GM12872 (cell line): ENCODE data around the gene MTMR10.

ENCODE experiments used
- TF ChIP-seq, protein P1 (sequence below): IDR thresholded peaks from 3 replicates; pipeline ENCODE4 v1.5.1; 2011; ENCODE audit warnings: low read depth, mild to moderate bottlenecking, low read length, moderate library complexity; ENCODE audit not compliant: insufficient read depth

MTMR10 gene

DNA sequence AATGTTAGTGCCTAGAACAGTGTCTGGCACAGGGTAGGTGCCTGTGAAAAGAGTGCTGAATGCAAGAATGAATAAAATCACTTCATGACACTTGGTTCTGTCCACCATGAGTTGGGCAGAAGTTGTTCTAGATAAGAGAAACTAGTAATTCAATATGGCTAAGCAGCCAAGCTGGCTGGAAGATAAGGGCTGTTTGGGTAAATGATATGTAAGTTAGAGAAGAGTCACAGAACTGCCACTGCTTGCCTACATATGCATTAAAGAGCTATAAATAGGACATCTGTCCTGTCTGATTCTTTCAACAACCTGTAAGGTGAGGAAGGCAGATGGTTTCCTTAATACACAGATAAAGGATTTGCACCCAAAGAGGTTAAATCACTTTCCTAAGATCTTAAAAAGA lies 13.1 kb downstream of the MTMR10 start:
- TF ChIP-seq, protein P1, sequence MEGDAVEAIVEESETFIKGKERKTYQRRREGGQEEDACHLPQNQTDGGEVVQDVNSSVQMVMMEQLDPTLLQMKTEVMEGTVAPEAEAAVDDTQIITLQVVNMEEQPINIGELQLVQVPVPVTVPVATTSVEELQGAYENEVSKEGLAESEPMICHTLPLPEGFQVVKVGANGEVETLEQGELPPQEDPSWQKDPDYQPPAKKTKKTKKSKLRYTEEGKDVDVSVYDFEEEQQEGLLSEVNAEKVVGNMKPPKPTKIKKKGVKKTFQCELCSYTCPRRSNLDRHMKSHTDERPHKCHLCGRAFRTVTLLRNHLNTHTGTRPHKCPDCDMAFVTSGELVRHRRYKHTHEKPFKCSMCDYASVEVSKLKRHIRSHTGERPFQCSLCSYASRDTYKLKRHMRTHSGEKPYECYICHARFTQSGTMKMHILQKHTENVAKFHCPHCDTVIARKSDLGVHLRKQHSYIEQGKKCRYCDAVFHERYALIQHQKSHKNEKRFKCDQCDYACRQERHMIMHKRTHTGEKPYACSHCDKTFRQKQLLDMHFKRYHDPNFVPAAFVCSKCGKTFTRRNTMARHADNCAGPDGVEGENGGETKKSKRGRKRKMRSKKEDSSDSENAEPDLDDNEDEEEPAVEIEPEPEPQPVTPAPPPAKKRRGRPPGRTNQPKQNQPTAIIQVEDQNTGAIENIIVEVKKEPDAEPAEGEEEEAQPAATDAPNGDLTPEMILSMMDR, result no peak

DNA sequence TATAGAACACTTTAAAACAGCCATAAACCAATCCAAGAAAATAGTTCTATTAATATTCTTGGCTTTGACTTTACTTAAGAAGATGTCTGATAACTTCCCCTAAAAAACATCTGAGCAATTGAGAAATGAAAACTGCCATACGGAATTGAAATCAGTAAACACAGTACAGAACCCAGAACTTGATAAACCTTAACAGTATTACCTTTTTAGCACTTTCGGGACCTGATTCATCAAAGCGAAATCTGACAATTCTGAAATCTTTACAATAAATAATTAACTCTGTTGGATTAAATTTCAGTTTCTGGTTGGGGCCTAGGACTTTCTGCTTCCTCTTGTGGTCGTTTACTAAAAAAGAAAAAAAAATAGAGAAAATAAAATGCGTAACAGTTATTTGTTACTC lies 17.3 kb downstream of the MTMR10 start:
- TF ChIP-seq, protein P1, result no peak

DNA sequence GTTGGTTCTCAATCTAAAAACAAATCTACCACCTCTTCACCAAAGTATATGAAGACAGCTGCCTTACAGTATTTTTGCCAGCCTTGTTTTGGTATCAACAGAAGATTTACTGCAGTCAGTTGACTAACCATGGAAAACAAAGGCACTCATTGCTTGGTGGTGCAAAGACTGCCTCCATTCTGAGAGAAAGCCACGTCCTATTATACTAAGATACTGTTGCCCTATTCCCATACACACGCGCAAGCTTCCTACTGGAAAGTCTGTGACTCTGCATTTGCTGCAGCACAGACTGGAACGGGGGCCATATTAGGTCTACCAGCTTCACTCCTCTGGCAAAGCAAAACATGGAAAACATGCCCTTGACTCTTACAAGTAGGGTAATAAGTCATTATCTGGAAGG lies 18.0 kb downstream of the MTMR10 start:
- TF ChIP-seq, protein P1, result no peak

DNA sequence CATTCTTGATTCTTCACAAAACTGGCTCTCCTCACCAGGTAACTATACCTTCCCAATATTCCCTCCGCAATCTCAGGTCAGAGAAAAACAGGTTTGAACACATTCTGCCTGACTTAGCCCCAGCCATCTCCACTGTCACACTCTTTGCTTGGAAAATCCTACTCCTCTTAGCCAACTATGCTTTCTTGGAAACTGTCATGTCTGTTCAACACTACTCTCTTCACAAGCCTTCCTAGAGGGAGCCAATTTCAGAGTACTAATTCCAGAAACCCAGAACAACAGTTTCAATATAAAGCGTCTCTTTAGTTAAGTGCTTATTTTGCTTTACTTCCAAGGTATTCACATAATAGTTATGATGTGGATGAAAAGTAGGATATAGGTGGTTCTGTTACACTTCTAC lies 21.7 kb downstream of the MTMR10 start:
- TF ChIP-seq, protein P1, result no peak

DNA sequence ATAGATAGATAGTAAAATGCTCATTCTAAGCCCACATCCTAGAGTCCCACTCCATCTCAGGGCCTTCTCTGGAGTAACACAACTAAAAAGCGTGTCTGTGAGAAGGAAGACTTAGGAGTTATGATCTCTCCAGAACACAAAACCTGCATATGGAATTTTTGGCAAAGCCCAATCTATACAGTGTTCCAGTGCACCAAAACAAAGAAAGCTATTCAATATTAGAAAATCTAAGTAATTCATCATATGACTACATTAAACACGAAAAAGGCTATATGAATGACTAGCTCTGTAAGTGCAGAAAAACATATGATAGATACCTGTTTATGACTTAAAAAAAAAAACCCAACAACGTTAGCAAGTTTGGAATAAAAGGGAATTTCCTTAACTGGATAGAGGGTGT lies 27.7 kb downstream of the MTMR10 start:
- TF ChIP-seq, protein P1, result no peak

DNA sequence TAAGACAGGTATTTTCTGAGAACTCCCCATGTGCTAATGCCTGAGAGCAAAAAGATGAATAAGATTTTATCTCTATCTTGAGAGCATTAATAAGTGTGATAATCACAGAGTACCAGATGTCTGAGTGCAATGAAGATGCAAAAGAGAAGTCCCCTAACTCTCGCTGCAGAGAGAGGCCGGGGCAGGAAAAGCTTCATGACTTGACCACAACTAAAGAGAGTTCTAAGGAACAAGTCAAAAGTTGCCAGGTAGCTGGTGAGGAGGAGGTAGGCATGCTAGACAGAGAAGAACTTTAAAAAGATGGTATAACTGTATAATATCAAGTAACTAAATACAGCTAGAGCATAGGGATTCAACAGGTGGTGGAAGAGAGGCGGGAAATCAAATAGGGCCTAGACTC lies 28.8 kb downstream of the MTMR10 start:
- TF ChIP-seq, protein P1, result no peak

DNA sequence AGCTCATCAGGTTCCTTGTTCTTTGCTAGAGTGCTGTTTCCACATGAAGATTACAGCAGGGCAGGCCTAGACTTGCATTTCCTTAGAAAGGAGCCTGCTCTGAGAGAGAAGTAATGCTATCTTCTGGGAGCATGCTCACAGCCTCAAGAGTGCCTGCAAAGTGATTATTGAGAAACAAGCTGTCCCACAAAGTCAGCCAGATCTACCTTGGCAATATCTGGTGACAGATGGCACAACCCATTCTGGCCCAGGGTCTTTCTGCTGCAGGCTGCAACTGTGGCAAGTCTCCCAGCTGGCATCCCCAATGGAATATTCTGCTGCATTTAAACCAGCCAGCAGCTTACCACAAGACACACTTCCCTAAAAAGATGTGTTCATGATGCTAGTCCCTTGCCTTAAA lies 29.3 kb downstream of the MTMR10 start:
- TF ChIP-seq, protein P1, result no peak

DNA sequence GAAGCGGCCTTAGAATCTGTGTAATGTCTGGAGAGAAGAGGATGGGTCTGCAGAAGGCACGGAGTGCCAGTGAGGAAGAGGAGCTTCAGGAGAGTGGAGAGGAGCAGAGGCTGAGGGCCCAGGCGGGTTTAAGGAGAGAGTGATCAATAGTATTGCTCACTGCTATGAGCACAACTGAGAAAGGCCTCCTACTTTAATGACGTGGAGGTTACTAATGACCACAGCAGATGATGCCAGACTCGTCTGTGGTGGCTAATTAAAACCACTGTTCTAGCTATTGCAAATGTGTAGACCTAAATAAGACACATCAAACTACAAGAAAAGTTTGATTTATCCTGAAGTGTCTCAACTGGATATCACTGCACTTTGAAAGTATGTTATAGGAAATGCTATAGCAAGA lies 33.2 kb downstream of the MTMR10 start:
- TF ChIP-seq, protein P1, result no peak
